ENCODE data around the gene C13orf46. TPM values are rescaled to one million over a fixed set of nuclear protein-coding genes. Genes with fewer than 3 reads are reported as not detected.

Gene C13orf46
- total and polyA plus RNA-seq, 4 donors = 0.10 to 0.17 TPM; not detected in 2

DNA sequence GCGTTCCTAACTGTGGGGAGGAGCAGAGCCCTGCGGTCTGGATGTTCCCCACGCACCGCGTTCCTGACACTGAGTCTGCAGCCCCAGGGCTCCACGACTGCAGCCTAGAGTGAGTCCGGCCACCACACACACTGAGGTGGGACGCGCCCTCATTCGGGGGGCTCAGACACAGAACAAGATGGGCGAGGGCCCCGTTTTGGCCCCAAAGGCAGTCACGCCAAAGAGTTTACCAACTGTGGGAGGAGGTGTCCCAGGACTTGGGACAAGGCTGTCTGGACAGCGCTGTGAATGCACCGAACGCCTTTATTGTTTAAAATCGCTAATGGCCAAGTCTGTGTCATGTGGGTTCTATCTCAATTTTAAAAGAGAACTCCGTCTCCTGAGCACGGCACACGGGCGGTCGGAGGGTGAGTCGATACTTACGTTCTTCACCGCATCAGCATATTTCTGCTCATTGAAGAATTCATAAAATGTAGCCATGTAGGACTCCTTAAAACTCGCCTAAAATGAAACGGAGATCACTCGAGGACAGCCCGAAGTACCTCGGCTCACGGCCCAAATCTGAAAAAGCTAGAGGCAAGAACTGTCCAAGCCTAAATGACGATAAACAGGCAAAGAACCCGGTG is 35.2 kb upstream of the C13orf46 start:
- Histone ChIP-seq H3K9ac (ENCODE audit: low read depth in 1 of 2, low read length in 2 of 2) (no peak overlapping the region), H3K9me3 (ENCODE audit: control insufficient read depth in 4 of 4, low read length in 3 of 4) (no peaks in the 10 kb centered on the region), H3K4me1 (ENCODE audit: control insufficient read depth in 4 of 4, insufficient read depth in 4 of 4, low read length in 3 of 4) (no peaks in the 10 kb centered on the region), H3K27ac (ENCODE audit: low read depth in 1 of 2, low read length in 2 of 2) (no peak overlapping the region), H3K4me3 (ENCODE audit: low read depth in 1 of 3, low read length in 3 of 3) (no peak overlapping the region), H3K36me3 (ENCODE audit: control insufficient read depth in 4 of 4, insufficient read depth in 3 of 4, low read depth in 1 of 4, low read length in 3 of 4) (peaks cover 0 to 5% (median under 1%) of the 10 kb centered on the region in 4 donors), H3K27me3 (ENCODE audit: control insufficient read depth in 4 of 4, insufficient read depth in 4 of 4, low read length in 3 of 4) (no peaks in the 10 kb centered on the region)
- TF ChIP-seq, protein P1, sequence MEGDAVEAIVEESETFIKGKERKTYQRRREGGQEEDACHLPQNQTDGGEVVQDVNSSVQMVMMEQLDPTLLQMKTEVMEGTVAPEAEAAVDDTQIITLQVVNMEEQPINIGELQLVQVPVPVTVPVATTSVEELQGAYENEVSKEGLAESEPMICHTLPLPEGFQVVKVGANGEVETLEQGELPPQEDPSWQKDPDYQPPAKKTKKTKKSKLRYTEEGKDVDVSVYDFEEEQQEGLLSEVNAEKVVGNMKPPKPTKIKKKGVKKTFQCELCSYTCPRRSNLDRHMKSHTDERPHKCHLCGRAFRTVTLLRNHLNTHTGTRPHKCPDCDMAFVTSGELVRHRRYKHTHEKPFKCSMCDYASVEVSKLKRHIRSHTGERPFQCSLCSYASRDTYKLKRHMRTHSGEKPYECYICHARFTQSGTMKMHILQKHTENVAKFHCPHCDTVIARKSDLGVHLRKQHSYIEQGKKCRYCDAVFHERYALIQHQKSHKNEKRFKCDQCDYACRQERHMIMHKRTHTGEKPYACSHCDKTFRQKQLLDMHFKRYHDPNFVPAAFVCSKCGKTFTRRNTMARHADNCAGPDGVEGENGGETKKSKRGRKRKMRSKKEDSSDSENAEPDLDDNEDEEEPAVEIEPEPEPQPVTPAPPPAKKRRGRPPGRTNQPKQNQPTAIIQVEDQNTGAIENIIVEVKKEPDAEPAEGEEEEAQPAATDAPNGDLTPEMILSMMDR (IDR thresholded peaks at IDR 0.05; ENCODE audit: low read depth, low read length, missing input control) = no peak
- TF ChIP-seq, protein P2, sequence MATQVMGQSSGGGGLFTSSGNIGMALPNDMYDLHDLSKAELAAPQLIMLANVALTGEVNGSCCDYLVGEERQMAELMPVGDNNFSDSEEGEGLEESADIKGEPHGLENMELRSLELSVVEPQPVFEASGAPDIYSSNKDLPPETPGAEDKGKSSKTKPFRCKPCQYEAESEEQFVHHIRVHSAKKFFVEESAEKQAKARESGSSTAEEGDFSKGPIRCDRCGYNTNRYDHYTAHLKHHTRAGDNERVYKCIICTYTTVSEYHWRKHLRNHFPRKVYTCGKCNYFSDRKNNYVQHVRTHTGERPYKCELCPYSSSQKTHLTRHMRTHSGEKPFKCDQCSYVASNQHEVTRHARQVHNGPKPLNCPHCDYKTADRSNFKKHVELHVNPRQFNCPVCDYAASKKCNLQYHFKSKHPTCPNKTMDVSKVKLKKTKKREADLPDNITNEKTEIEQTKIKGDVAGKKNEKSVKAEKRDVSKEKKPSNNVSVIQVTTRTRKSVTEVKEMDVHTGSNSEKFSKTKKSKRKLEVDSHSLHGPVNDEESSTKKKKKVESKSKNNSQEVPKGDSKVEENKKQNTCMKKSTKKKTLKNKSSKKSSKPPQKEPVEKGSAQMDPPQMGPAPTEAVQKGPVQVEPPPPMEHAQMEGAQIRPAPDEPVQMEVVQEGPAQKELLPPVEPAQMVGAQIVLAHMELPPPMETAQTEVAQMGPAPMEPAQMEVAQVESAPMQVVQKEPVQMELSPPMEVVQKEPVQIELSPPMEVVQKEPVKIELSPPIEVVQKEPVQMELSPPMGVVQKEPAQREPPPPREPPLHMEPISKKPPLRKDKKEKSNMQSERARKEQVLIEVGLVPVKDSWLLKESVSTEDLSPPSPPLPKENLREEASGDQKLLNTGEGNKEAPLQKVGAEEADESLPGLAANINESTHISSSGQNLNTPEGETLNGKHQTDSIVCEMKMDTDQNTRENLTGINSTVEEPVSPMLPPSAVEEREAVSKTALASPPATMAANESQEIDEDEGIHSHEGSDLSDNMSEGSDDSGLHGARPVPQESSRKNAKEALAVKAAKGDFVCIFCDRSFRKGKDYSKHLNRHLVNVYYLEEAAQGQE (IDR thresholded peaks at IDR 0.05) = no peak
- TF ChIP-seq YY1 (IDR thresholded peaks at IDR 0.05) = no peak
- no peak for TF ChIP-seq FOXA2 (IDR thresholded peaks at IDR 0.05)
- no peak for TF ChIP-seq FOXA1 (IDR thresholded peaks at IDR 0.05)
- no peak for TF ChIP-seq HNF4G (IDR thresholded peaks at IDR 0.05)
- no peak for TF ChIP-seq RAD21 (IDR thresholded peaks at IDR 0.05)
- TF ChIP-seq GABPA (IDR thresholded peaks at IDR 0.05 in 1 of 2, conservative IDR thresholded peaks at IDR 0.05 in 1 of 2) = no peak
- TF ChIP-seq TAF1 (conservative IDR thresholded peaks at IDR 0.05) = no peak
- no peak for TF ChIP-seq EGR1 (IDR thresholded peaks at IDR 0.05; ENCODE audit: low read depth in 2 of 2)
- no peak for TF ChIP-seq SP1 (IDR thresholded peaks at IDR 0.05)
- TF ChIP-seq, protein P3, sequence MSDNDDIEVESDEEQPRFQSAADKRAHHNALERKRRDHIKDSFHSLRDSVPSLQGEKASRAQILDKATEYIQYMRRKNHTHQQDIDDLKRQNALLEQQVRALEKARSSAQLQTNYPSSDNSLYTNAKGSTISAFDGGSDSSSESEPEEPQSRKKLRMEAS (IDR thresholded peaks at IDR 0.05) = no peak
- TF ChIP-seq, protein P4, sequence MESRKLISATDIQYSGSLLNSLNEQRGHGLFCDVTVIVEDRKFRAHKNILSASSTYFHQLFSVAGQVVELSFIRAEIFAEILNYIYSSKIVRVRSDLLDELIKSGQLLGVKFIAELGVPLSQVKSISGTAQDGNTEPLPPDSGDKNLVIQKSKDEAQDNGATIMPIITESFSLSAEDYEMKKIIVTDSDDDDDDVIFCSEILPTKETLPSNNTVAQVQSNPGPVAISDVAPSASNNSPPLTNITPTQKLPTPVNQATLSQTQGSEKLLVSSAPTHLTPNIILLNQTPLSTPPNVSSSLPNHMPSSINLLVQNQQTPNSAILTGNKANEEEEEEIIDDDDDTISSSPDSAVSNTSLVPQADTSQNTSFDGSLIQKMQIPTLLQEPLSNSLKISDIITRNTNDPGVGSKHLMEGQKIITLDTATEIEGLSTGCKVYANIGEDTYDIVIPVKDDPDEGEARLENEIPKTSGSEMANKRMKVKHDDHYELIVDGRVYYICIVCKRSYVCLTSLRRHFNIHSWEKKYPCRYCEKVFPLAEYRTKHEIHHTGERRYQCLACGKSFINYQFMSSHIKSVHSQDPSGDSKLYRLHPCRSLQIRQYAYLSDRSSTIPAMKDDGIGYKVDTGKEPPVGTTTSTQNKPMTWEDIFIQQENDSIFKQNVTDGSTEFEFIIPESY (IDR thresholded peaks at IDR 0.05) = no peak
- no peak for TF ChIP-seq NR2F2 (IDR thresholded peaks at IDR 0.05)
- TF ChIP-seq, protein P5, sequence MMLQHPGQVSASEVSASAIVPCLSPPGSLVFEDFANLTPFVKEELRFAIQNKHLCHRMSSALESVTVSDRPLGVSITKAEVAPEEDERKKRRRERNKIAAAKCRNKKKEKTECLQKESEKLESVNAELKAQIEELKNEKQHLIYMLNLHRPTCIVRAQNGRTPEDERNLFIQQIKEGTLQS (IDR thresholded peaks at IDR 0.05) = no peak
- no peak for TF ChIP-seq JUND (IDR thresholded peaks at IDR 0.05)
- TF ChIP-seq HNF4A (conservative IDR thresholded peaks at IDR 0.05) = no peak
- no peak for TF ChIP-seq RXRA (IDR thresholded peaks at IDR 0.05)
- WGBS = 92% methylated on average over 33 of the region's 33 CpGs
- DNase-seq (ENCODE audit: low spot score) = no peak
